Kidney tubule cell (primary cell): Measurements from ENCODE around the gene HERC2.
"Not testable (repeated sequence)": the region's sequence is repeated elsewhere in the genome, so short reads cannot be mapped to it uniquely, and the experiment has no call there.

Source experiments
- DNase-seq: peaks from one replicate; pipeline ENCODE4 v3.0.0-alpha.2; 2018; ENCODE audit warnings: low spot score

The HERC2 gene

GRCh38 chr15:28129231-28129848 is 192.6 kb downstream of the HERC2 start:
- no peak for DNase-seq

GRCh38 chr15:28128031-28128430 is 193.9 kb downstream of the HERC2 start:
- no peak for DNase-seq

DNA sequence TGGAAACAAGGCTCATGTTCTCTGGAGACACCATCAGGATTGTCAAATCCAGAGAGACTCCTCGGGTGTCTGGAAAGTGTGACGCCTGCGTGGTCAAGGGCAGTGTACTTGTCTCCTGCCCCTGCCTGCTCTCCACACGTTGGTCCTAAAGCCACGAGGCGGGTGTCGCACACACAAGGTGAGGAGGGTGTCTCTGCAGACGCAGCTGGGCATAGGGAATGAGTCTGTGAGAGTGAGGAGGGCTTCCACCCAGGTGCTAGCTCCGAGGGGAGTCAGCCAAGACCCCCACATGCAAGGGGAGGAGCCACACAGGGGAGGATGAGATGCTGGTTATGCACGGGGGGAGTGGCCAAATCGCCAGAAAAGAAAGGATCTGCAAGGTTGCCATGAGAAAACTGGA is 194.9 kb downstream of the HERC2 start:
- DNase-seq = no peak

GRCh38 chr15:28125673-28126651 is 196.0 kb downstream of the HERC2 start:
- peak; percentile 46 for DNase-seq

GRCh38 chr15:28124841-28125240 is 197.1 kb downstream of the HERC2 start:
- DNase-seq = no peak

GRCh38 chr15:28123408-28124023 is 198.5 kb downstream of the HERC2 start:
- peak; percentile 84 for DNase-seq

DNA sequence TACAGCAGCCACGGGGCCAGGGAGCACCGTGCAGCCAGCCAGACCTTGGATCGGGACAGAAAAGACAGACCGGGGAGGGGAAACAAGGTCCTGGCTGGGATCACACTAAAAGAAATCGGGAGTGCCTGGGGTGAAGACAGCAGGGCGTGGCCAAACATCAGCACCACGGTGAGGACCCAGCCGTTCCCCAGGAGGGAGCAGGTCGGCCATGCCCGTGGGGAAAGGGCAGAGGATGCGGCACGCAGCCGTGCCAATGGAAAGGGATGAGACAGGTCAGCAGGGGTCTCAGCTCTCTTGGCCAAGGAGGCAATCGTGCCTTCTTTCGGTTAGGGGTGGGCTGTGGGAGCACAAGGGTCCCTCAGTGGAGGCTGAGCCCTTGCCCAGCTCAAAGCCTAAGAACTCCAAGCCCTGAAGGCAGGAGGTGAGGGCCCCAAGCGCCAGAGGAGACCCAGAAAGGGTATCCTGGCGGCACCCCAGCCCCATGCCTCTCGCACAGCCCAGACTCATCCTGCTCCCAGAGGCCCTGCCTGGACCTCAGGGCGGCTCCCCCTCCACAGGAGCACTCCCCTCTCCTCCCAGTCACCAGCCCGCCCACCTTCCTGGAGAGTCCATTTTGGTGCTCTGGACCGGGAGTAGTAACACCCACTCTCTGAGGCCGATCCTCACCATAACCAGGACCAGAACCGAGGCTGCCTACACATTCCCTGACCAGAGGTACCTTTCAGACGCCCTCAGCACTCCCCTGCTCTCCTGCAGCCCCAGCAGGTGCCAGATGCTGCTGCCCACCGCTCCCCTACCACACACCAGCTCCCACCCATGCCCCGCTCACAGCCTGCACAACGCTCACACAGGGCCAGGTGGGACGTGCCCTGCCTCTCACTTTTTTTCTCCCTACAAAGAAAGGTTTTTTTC is 199.7 kb downstream of the HERC2 start:
- no peak for DNase-seq

DNA sequence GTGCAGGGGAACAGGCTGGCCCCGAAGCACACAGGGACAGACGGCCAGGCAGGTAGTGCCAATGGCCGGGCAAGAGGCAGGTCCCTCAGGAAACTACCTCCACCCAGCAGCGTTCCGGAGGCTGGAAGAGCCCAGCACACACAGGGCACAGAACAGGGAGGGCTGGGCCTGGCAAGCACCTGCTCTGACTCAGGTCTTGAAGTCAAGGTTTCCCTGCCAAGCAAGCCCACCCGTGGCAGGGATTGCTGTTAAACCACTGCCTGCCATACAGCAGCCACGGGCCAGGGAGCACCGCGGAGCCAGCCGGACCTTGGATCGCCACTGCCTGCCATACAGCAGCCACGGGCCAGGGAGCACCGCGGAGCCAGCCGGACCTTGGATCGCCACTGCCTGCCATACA is 200.4 kb downstream of the HERC2 start:
- DNase-seq = not testable (repeated sequence)

DNA sequence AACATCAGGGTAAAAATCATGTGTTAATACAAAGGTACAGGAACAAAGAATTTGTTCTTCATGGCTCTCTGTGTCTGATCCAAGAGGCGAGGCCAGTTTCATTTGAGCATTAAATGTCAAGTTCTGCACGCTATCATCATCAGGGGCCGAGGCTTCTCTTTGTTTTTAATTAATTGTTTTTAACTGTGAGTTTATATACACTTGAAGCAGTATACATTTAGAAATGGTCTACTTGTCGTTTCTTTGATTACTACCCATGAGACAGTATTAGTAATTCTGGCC is 201.7 kb downstream of the HERC2 start:
- no peak for DNase-seq

DNA sequence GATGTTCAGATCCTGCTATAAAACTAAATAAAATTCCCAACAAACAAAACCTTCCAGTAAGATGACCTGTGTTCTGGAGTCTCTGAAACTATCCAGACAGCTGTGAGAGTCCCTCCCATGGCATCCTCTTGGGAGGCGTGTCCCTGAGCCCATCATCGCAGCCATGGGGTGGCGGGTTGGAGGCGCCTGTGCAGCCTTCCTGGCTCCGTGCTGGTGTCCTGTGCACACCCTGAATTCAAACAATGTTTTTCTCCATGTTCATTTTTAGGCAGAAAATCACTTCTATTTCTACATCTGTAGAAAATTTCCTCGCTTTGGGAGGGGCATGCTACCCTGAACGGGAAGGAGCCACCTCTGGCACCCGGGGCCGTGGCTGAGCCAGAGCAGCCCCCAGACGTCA is 203.4 kb downstream of the HERC2 start:
- DNase-seq = no peak

DNA sequence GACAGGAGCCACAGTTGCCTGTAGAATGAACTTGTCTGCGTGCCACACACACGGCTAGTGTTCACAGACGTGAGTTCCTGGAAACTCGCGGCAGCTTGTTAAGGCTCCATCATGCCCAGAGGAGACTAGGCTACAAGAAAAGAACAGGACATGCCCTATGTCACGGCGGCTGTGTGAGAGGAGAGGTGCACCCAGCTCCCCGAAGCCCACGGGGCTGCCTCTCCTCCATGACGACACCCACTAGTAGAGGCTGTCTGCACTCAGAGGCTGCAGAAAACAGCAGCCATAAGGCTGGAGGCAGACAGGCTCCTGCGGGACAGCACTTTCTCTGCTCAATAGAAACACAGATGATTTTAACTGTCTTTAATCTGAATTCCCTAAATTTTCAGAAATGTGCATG is 203.9 kb downstream of the HERC2 start:
- DNase-seq = no peak

- no peak for DNase-seq
Measured at GRCh38 chr15:28117432-28117990, 204.5 kb downstream of the HERC2 start.

DNA sequence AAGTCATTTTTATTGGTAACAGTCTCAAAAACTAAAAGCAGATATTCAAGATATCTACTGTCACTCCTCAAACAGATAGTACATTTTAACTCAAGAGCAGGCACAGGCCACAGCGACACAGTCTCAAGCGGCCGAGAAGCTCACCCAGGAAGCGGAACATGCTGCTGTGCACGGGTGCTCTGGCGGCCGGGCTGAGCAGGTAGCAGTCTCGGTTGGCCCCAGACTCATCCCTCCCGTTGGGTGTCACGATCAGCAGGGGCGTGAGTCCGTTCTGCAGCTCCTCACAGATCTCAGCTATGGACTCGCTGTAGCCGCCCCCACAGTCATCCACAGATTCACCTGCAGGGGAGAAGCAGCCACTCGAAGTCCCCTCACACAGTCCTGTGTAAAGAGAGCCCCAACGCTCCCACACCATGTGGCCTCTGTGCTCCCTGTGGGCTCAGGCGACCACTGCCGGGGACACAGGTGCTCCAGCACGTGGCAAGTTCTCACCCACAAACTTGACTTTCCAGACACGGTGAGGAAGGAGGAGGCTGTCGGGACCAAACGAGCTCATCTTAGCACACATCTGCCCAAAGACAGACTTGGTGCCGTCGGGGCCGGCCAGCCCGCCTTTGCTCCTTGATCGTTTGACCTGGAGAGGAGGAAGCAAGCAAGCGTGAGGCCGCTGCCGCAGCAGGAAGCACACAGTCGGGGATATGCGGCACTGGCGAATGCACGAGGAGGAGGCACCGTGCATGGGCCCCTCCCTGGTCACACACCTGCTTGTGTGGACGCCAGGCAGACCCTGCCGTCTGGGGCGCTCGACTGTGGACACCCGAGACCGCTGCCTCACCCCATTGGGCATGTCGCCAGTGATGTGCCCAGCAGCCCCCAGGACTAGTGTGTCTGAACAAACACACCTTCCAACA is 205.2 kb downstream of the HERC2 start:
- no peak for DNase-seq

GRCh38 chr15:28115871-28116270 is 206.1 kb downstream of the HERC2 start:
- no peak for DNase-seq

DNA sequence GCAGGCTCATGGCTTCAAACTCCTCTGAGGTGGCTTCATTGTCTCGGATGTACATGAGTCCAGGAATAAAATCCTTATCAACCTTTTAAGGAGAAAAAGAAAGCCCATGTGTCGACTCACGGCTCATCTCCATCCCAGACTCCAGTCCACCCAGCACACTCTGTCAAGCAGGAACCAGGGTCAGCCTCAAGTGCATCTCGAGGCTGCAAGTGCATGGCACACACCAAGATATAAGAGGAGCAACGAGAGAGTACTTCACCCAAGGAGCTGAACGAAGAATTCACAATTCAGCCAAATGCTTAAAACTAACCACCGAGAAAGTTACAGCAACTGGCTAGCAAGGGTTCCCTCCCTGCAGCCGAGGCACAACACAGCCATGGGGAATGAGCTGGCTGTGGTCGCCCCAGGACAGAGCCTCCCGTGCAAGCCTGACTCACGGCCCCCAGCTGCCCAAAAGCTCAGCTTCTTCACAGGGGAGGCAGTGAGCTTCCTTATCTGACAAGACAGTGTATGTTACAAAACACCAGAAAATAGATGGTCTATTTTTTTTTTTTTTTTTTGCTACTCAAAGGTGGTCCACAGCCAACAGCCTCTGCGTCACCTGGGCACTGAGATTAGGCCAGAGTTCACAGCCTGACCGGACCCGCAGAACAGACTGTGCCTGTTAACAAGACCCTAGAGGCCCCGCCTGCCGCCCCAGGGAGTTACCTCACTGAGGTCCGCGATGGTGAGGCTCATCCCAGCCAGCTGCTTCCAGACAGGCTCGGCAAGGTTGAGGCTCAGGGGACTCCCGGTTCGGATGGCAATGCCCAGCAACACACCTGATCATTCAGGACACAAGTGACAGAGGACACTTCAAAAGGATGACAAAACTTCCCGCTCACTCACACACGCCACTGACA is 207.0 kb downstream of the HERC2 start:
- no peak for DNase-seq

DNA sequence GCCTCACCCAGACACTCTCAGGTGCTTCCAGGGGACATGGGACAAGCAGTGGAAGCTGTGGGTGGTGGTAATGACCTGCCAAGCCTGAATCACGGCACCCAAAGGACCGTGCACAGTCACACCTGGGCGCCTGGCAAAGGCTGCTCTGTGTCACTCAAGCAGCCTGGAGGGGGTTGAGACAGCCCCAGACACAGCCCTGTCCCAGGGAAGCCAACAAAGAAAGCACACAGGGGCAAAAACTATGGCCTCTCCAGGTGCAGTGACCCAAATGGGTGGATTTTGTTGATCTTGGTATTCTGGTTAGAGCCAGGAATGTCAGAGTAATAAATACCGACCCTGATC is 207.9 kb downstream of the HERC2 start:
- DNase-seq = no peak

DNA sequence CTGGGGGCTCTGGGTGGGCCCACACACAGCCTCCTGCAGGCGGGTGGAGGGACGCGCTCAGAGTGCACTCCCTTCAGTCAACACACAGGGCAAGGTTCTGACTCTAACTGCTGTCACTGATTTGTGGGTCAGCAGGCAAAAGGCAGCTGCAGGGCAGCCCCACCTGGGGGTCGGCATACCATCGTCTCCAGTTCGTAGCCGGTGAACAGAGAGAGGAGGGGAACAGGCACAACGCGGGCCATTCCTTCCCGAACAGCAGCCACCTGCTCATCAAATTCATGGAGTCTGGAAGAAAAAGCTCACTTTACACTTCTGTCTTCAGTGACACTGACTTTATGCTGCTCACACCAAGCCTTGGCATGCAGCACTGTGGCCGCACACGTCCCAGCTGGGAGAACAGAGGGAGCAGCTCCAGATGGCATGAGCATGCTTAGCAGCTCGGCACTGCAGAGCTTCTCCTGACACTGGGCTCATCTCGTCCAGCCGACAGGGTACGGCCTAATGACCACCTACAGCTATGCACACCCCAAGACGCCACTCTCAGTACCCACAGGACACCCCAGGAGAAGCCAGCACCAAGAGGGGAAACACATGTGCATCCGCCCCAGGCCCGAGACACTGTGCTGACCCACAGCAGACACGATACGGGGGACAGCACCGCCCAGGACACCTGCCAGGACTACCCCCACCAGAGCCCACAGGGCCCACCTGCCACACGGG is 208.4 kb downstream of the HERC2 start:
- DNase-seq = no peak

DNA sequence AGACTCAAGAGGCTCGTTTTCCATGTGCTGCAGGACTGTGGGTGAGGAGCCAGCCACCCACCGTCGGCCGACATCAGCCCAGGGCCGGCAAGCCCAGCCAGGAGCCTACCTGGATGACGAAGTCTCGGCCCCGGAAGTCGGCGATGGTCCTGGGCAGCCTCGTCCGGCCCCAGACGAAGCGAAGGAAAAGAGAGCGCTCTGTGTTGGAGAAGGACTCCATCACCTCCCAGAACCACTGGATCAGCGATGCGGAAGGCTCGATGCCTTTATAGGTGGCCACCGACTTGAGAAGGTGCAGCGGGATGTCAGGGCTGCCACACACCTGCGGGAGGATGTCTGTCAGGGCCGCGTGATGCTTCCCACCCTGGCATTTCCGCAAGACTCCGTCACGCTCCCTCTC is 209.0 kb downstream of the HERC2 start:
- no peak for DNase-seq

DNA sequence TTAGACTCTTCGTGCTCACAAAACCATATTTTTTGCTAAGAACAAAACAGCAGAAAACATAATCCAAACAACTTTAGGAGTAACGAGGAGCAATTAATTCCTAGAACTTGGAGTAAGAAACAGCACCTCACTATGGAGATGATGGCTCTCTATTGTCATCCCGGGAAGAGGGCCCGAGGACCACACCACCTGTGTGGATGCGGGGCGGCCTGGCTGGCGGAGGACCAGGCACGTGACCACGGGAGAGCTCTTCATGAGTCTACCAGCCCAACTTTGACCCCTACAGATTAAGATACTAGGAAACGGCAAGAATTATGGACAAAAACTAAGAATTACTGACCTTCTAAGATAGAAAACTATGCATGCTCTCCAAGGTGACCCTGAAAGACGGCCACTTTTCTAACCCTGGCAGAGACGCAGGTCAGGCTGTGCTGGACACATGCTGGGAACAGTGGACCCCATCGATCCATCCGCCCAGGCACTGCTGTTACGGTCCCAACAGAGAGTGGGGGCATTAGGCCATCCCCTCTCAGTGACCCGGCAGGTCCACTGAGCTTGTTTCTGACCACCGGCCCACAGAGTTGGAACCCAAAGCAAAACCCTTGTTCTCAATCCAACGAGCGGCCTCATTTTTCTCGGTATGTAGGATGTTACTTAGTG is 209.7 kb downstream of the HERC2 start:
- no peak for DNase-seq
